ENCODE results near the gene TRIM42. TPM values are rescaled to one million over a fixed set of nuclear protein-coding genes. Genes with fewer than 3 reads are reported as not detected.
A peak's percentile ranks its signal among the peaks of the same experiment; 100 is the strongest.

The TRIM42 gene
- total RNA-seq, 1 donor from 2014 or later = not detected

DNA sequence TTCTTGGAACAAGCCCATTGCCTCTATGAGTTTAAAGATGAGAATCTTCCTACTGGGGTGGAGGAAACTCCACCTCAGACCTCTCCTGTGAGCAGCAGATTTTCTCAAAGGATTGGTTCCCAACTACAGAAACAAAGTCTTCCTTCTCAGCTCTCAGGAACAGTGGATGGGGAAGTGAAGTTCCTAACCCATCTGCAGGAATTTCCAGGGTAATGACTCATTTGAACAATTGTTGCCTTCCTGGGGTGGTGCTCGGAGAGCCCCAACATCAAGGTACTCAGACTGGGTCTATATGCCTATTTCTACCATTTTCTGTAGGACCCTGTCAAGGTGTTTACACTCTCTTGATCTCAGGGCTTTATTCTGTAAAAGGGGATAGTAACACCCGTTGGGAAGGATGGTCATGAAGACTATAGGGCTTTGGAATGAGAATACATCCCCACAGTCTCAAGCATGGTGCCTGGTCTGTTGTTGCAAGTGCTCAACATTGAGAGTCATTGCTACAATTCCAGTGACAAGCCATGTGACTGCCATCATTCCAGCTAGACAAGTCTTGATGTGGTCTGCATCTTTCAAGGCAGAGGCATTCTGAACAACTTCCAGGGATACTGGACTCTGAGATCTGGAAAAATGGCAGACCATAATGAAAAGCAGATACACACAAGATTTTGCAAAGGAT is 33.0 kb downstream of the TRIM42 start:
- no peak for DNase-seq

DNA sequence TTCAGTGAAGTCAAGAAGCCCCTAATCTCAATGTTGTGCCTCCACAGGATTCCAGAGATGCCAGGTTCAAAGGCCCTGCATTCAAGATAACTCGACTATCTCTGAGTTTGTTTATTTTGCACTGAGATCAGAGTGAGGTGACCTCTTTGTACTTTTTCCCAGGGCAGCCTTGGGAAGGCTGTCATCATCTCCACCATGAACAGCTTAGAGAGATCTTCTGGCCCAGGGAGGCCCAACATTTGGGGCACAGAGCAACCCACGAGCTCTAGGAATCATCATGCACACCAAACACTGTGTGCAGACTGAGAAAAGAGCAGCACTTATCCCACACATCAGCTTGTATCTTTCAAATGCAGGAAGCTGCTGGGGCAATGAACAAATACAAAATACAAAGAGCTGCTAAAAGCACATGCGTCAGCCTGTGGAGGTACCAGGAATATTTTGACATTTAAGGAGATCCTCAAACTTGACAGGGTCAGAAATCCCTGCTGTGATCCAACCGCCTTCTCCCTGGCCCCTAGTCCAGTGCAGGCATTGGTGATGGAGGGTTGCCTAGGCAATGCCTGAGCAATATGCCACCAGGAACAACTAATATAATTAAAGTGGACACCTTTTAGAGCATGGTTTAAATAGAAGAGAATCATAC is 33.6 kb downstream of the TRIM42 start:
- DNase-seq = no peak

DNA sequence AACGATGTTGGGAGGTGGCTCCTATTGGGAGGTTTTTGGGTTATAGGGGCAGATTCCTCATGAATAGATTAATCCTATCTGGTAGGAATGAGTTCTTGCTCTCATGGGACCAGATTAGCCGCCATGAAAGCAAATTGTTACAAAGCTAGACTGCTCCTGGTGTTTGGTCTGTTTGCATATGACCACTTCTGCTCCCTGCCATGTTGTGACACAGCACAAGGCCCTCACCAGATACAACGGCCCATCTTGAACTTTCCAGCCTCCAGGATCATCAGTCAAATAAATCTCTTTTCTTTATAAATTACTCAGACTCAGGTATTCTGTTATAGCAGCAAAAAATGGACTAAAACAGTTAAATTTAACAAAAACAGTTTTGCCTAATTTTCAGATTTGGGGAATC is 34.4 kb downstream of the TRIM42 start:
- DNase-seq = no peak

DNA sequence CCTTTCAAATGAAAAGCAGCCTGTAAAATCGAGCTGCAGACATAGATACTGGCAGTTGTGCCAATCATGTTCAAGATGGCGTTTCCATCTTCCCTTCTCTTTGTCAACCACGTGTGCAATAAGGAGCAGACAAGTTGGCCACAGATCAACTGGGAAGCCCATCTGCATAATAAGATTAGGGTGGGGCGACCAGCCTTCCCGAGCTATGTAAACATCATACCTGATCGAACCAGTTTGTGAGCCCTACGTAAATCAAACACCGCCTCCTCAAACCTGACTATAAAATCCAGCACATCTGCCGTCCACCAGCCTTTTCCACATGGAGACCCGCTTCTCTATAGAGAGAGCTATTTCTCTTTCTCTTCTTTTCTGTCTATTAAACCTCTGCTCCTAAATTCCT is 37.2 kb downstream of the TRIM42 start:
- no peak for DNase-seq

DNA sequence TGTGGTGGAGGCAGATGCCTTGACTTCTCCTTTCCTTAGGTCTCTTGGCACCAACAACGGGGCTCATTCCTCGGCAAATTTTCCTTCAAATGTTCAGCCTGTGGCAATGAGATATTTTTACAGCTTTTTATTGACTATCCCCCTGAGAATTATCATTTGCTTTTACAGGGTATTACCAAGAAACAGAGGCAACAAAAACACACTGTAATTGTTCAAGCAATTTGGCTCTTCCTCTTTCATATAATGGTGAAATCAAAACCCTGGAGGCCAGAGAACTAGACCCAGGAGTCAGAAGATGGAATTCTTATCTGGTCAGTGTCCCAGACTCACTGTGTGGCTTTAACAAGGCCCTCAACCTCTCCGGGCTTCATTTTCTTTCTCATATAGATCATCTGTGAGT is 40.1 kb downstream of the TRIM42 start:
- no peak for DNase-seq

DNA sequence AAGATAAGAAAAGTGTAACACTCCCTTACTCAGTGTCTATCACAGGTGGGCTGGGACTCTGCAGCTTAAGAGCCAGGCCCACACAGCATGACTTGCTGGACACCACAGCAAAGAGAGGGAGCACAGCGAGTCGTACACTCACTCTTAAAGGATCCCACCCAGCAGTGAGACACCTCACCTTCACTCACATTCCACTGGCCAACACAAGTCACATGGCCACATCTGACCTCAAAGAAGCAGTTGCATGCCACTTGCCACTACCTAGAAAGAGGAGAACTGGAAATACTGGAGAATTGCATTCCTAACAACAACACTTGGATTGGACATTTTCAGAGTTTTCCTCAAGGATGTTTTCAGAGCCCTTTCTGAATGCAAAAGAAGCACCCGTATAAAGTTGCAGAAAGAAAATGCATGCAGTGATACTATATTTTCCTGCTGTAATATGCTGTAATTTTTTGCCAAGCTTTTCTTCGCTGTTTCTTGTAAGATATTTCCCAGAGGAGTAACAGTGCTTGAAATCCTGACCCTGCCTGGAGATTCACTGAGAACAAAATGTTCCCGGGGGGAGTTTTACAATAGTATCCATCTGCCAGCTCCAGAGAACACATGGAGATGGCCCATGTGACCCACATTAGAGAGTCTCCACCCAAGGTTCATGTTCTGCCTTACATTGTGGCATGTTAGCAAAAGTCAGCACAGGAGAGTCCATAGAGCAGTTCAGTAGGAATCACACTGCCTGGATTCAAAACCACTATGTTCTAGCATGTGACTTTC is 42.2 kb downstream of the TRIM42 start:
- peak; percentile 68 for DNase-seq

DNA sequence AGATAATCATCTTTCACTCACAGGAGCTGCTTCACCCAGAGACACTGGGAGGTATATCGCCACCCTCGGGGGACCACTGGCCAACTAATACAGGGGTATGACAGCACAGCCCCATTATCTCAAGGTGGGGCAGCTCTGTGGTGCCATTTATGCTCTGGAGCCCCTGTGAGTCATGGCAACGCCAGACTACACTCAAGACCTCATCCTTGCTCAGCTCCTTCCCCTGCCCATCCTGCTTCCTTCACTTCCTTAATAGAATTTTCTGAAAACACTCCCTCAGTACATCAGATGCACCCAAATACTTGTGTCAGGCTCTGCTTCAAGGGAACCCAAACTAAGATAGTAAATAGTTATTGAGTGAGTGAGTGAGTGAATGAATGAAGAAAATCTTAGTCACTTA is 45.7 kb downstream of the TRIM42 start:
- DNase-seq = no peak

DNA sequence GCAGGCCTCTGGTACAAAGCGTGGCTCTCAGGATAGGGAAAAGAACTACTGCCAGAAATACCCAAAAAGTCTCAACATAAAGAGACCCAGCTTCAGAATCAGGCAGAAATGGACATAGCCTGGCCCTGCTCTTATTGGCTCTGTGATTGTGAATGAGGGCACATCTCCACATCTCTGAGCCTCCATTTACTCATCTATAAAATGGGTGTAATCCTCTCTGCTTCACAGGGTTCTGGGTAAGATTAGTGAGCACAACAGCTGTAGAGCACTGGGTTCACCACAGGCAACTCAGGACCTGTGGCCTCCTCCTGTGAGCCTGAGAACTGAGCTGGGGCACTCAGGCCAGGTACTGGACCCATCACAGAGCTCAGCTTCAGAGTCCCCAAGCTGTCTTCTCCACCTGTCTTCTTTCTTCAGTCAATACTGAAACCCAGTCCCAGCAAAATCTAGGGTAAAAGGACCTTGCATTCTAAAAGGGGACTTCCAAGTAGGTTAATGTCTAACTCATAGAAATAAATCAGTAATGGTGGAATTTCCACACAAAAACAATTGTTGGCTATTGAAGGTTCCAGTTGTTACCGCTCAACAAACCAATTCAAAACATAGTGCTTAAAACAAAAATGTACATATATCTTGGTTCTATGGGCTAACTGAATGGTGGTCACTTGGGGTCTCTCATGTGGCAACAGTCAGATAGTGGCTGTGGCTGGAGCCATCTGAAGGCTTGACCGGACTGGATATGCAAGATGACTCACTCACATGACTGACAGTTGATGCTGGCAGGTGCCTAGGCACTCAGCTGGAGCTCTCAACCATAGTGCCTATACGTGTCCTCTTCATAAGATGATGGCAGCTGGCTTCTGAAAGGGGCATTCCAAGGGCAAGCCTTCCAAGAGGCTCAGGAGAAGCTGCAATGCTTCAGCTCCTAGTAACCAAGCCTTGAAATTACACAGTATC is 47.3 kb downstream of the TRIM42 start:
- DNase-seq = no peak

DNA sequence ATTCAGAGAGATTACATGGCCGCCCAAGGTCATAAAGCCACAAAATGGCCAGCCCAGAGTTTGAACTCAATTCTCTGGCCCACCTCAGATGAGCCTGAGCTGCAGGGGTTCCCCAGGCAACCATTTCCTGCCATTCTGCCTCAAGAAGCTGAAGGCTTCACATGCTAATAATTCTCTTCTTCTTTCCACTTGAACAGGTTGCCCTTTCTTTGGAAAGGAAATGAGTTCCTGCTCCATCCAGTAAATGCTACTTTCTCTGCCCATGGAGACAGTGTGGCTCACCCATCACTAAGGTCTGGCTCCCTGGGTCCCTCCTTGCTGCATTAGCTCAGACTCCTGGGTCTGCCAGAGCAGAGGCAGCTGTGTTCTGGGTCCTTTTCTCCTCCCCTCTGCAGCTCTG is 48.2 kb downstream of the TRIM42 start:
- DNase-seq = no peak

DNA sequence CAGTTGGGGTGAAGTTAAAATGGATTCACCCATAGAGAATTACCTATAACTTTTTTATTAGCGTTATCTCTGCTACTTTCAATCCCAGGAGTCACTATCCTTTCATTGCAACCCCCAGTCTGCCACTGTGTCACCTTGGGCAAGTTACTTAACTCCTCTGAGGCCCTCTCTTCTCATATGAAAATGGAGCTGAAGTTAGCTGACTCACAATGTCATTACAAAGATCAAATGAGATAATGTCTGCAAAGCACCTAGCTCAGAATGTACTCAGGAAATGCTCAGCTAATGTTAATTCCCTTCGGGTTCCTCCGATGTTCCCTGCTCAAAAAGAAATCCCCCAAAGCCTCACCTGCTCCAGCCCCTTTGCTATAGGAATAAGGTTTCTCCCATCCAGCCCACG is 50.0 kb downstream of the TRIM42 start:
- no peak for DNase-seq

DNA sequence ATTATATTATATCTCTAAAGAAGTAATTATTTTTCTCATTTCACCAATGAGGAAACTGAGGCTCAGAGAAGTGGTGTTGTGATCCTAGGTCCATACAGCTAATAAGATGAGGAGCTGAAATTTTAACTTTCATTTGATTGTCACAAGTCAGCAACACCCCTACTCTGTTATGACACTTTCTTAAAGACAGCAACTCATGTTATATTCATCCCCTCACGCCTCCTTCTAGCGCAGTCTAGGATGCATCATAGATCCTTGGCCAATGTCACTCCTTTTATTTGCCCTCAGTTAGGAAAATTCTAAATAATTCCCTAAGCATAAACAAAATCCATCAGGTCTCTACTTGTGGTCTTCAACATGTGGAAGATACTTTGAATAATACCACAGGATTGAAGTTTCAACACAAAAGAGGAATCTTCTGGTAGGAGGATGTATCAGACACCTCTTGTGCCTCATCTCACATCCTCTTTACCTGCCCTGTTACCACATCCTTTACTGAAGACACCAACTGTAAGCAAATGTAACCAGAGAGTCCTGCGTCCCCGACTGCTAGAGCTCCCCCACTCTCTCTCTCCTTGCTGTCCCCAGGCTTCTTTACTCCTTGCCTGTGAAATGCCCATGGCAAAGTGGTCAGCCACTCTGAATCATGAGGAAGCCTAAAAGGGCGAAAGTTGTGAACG is 53.7 kb downstream of the TRIM42 start:
- DNase-seq = no peak

DNA sequence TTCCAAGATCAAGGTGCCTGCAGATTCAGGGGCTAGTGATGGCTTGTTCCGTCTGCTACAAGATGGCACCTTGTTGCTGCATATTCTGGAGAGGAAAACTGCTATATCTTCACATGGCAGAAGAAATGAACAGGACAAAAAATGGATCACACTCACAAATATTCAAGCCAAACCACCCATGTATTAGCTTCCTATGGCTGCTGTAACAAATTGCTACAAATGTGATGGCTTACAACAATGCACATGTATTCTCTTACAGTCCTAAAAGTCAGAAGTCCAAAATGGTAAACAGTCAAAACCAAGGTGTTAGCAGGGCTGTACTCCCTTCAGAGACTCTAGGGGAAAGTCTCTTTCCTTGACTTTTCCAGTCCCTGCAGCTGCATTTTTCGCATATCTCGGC is 55.8 kb downstream of the TRIM42 start:
- DNase-seq = no peak

DNA sequence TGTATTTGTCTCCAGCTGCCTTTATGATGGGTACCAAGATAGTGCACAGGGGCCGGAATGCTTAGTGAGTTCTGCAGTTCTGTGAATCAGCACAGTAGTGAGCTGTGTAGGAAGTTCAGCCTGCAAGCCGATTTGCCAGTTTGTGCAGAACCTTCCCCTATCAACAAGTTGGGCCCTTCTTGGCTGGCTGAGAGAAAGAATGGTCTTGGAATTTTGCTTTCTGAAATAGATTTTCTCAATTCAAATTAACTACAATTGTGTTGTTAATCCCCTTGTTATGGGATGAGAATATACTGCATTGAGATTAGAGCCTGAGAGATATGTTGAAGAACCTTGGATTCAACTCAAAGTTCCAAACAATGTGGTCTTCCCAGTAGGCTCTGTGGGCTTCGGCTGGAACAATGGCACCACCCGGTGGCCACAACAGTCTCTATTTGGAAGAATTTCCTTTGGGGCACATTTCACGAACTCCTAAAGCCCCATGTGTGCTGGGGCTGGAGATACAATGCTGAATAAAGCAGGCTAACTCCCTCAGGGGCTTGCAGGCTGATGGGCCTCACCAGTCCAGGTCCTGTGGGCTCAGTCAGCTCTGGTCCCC is 59.1 kb downstream of the TRIM42 start:
- peak; percentile 6 for DNase-seq

DNA sequence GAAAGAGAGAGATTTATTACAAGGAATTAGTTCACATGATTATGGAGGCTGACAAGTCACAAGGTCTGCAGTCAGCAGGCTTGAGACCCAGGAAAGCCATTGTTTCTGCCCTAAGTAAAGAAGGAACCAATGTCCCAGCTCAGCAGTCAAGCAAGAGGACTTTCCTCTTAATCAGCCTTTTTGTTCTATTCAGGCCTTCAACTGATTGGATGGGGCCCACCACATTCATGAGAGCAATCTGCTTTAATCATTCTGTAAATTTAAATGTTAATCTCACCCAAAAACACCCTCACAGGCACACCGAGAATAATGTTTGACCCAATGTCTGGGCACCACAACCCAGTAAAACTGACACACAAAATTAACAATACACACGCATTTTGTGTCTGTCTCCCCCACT is 64.3 kb downstream of the TRIM42 start:
- no peak for DNase-seq

DNA sequence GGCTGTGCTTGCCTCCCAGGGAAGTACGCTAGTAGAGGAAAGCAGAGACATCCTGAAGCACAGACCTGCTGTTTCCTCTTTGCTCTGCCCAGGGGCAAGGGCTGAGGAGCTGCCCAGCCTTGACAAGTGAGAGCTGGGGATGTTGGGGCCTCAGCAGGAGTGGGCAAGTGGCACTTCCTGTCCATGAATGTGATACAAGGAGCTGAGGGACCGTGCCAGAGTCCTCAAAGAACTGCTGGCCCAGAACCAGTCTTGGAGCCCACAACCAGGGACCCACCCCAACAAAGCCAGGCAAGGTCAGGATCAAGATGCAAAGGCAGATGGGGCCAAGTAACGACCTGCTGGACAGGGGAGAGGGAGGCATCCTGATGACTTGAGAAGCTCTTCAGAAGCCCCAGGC is 70.3 kb downstream of the TRIM42 start:
- DNase-seq = no peak

DNA sequence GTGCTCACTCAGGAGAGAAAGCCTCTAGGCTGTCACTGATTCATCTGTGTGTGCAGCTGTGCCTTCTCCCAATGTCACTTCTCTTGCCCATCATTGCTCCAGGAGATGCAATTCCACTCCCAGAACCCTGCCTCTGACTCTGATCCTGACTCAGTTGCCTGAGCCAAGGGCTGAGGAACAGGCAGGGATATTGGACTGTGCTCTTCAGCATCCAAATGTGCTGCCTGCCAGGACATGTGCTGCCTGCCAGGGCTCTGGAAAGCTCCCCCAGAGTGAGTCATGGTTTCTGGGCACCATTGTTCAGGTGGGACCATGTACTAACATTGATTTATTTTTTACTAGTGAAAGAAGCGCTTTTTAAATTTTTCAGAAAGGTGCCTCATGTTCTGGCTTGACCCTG is 71.0 kb downstream of the TRIM42 start:
- no peak for DNase-seq

Data from skin of body (tissue), 2 donors.